HFFc6 (cell line): ENCODE results near the gene LCA5L. TPM values are rescaled to one million over a fixed set of nuclear protein-coding genes. Genes with fewer than 3 reads are reported as not detected.

Experiments
- DNase-seq: peaks from one replicate; pipeline ENCODE4 v3.0.0-alpha.2; 2018
- H3K27ac Mint-ChIP-seq: 2 replicates; pipeline ENCODE4 v1.8.0; 2020; ENCODE audit warnings: mild to moderate bottlenecking, mixed read lengths
- H3K27me3 Mint-ChIP-seq: 2 replicates; pipeline ENCODE4 v1.8.0; 2021; ENCODE audit warnings: mild to moderate bottlenecking, moderate library complexity, mixed read lengths; ENCODE audit not compliant: insufficient read depth
- H3K36me3 Mint-ChIP-seq: 2 replicates; pipeline ENCODE4 v1.8.0; 2021; ENCODE audit warnings: low read depth, mixed read lengths
- H3K4me1 Mint-ChIP-seq: 2 replicates; pipeline ENCODE4 v1.8.0; 2020; ENCODE audit warnings: low read depth, mixed read lengths
- H3K4me3 Mint-ChIP-seq: 2 replicates; pipeline ENCODE4 v1.8.0; 2020; ENCODE audit warnings: mild to moderate bottlenecking, moderate library complexity, mixed read lengths
- H3K9me3 Mint-ChIP-seq: 2 replicates; pipeline ENCODE4 v1.8.0; 2020; ENCODE audit warnings: mild to moderate bottlenecking, mixed read lengths
- CTCF ChIP-seq: fragments of 200-600 bp; sonication (generic); IDR thresholded peaks from 2 replicates; pipeline ENCODE4 v1.5.0; 2021; ENCODE audit warnings: antibody characterized with exemption, mild to moderate bottlenecking
- microRNA-seq: library from miRNA; unstranded; fragments of <30 nt; microRNA quantifications from one replicate; pipeline ENCODE4, GENCODE V29; 2019
- total RNA-seq, 6 experiments: library from RNA; stranded (reverse); fragmentation: NEBNext Ultra II Directional; extraction: Animal tissue kit (Norgen Biotek cat#: 25700); gene quantifications; 2 replicates in 1 of 6; 3 replicates in 5 of 6; pipeline ENCODE4 v1.2.3, GENCODE V29; 2021

LCA5L gene
- total RNA-seq, 6 experiments from 2014 or later: 0.73 to 1.4 (median 0.86) TPM

DNA sequence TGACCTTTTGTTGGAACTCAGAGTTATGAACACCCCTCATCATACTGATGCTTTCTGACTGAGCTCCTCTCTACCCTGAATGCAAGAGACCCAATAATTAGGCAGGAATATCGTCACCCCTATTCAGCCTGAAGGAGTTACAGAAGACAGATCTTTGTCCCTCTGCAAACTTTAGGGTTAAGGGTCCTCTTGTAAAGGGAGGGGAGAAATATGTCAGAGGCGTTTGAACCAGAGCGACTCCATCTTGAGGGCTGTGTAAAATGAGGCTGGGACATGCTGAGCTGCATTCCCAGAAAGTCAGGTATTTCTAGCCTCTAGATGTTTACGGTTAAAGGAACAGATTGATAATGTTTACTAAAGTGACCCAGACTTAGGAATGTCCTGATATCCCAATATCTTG, 86.2 kb downstream of the LCA5L start:
- DNase-seq: no peak
- Mint-ChIP-seq H3K36me3 (no peaks in the 10 kb centered on the region), H3K9me3 (no peaks in the 10 kb centered on the region), H3K27ac (no peak overlapping the region), H3K4me1 (peaks cover 10% of the 10 kb centered on the region), H3K27me3 (peaks cover 39% of the 10 kb centered on the region), H3K4me3 (no peak overlapping the region)
- TF ChIP-seq CTCF: no peak

Small RNA genes within 50 kb of the gene (microRNA-seq; reads per million reads assigned to microRNA genes)
- gene MIR6508: not detected

Other genes with a start within 250 kb of the LCA5L start
- gene BRWD1, start 132.1 kb downstream of the LCA5L start, total RNA-seq: 10 to 100 TPM; 15.0 to 17.7 (median 15.9) TPM
- 100 to 1,000 TPM; 177 to 229 (median 202) TPM for gene HMGN1, start 96.7 kb downstream of the LCA5L start, total RNA-seq
- 1 to 10 TPM; 1.4 to 3.7 (median 2.3) TPM for gene SH3BGR, start 6.2 kb upstream of the LCA5L start, total RNA-seq
- gene B3GALT5, start 167.2 kb upstream of the LCA5L start, total RNA-seq: under 1 TPM; 0.36 to 0.84 (median 0.68) TPM